Liver (tissue), 9 donors: Measurements from ENCODE around the gene NR4A1. TPM values are rescaled to one million over a fixed set of nuclear protein-coding genes. Genes with fewer than 3 reads are reported as not detected.

Experiments
- DNase-seq: peaks from one replicate; pipeline ENCODE4 v3.0.0-alpha.2; 2017; ENCODE audit warnings: low spot score
- H3K27ac ChIP-seq, 2 donors: one replicate each; pipeline ENCODE4 v1.7.0; 2013; ENCODE audit warnings: inconsistent platforms in 2 of 2, low read length in 2 of 2, control low read depth in 1 of 2, low read depth in 1 of 2, mild to moderate bottlenecking in 1 of 2
- H3K27me3 ChIP-seq, 4 donors: one replicate each; pipeline versions ENCODE4 v1.6.1 to v1.7.0; 2013; ENCODE audit warnings: low read length in 3 of 4, inconsistent platforms in 1 of 4, mild to moderate bottlenecking in 1 of 4, moderate library complexity in 1 of 4; ENCODE audit not compliant: control insufficient read depth in 4 of 4, insufficient read depth in 4 of 4
- H3K36me3 ChIP-seq, 4 donors: one replicate each; pipeline versions ENCODE4 v1.6.1 to v1.7.0; 2013; ENCODE audit warnings: low read length in 3 of 4, mild to moderate bottlenecking in 3 of 4, low read depth in 1 of 4, moderate library complexity in 1 of 4; ENCODE audit not compliant: control insufficient read depth in 4 of 4, insufficient read depth in 3 of 4
- H3K4me1 ChIP-seq, 4 donors: one replicate each; pipeline versions ENCODE4 v1.6.1 to v1.7.0; 2013; ENCODE audit warnings: low read length in 3 of 4, mild to moderate bottlenecking in 3 of 4, moderate library complexity in 1 of 4; ENCODE audit not compliant: control insufficient read depth in 4 of 4, insufficient read depth in 4 of 4
- H3K4me3 ChIP-seq, 3 donors: one replicate each; pipeline versions ENCODE4 v1.6.1 to v1.7.0; 2013; ENCODE audit warnings: low read length in 3 of 3, control low read depth in 1 of 3, low read depth in 1 of 3, mild to moderate bottlenecking in 1 of 3
- H3K9ac ChIP-seq, 2 donors: one replicate each; pipeline ENCODE4 v1.7.0; 2013; ENCODE audit warnings: low read length in 2 of 2, mild to moderate bottlenecking in 2 of 2, moderate library complexity in 2 of 2, control low read depth in 1 of 2, low read depth in 1 of 2
- H3K9me3 ChIP-seq, 4 donors: one replicate each; pipeline versions ENCODE4 v1.6.1 to v1.7.0; 2013; ENCODE audit warnings: low read length in 3 of 4; ENCODE audit not compliant: control insufficient read depth in 4 of 4
- EGR1 ChIP-seq, 2 donors: IDR thresholded peaks; 2 replicates each; pipeline ENCODE4 v1.6.1; 2016 to 2018; ENCODE audit warnings: antibody characterized with exemption in 2 of 2, low read depth in 2 of 2
- FOXA1 ChIP-seq: IDR thresholded peaks from 2 replicates; pipeline ENCODE4 v1.6.1; 2016; ENCODE audit warnings: antibody characterized with exemption
- FOXA2 ChIP-seq: IDR thresholded peaks from 2 replicates; pipeline ENCODE4 v1.6.1; 2016; ENCODE audit warnings: antibody characterized with exemption
- GABPA ChIP-seq, 2 donors: IDR thresholded peaks in 1 of 2; conservative IDR thresholded peaks in 1 of 2; 2 replicates each; pipeline ENCODE4 v1.6.1; 2016; ENCODE audit warnings: antibody characterized with exemption in 2 of 2, mild to moderate bottlenecking in 1 of 2, moderate library complexity in 1 of 2
- HNF4A ChIP-seq, 2 donors: conservative IDR thresholded peaks; 2 replicates each; pipeline ENCODE4 v1.6.1; 2016; ENCODE audit warnings: antibody characterized with exemption in 2 of 2, mild to moderate bottlenecking in 2 of 2
- HNF4G ChIP-seq: IDR thresholded peaks from 2 replicates; pipeline ENCODE4 v1.6.1; 2016; ENCODE audit warnings: antibody characterized with exemption
- JUND ChIP-seq, 2 donors: IDR thresholded peaks; 2 replicates each; pipeline ENCODE4 v1.6.1; 2016; ENCODE audit warnings: antibody characterized with exemption in 2 of 2
- NR2F2 ChIP-seq: IDR thresholded peaks from 2 replicates; pipeline ENCODE4 v1.6.1; 2016; ENCODE audit warnings: antibody characterized with exemption
- RXRA ChIP-seq, 2 donors: IDR thresholded peaks; 2 replicates each; pipeline ENCODE4 v1.6.1; 2017 to 2018; ENCODE audit warnings: antibody characterized with exemption in 2 of 2, mild to moderate bottlenecking in 1 of 2
- SP1 ChIP-seq: IDR thresholded peaks from 2 replicates; pipeline ENCODE4 v1.6.1; 2018; ENCODE audit warnings: antibody characterized with exemption, mild to moderate bottlenecking
- TAF1 ChIP-seq: conservative IDR thresholded peaks from 2 replicates; pipeline ENCODE4 v1.6.1; 2016; ENCODE audit warnings: antibody characterized with exemption, mild to moderate bottlenecking
- YY1 ChIP-seq: IDR thresholded peaks from 2 replicates; pipeline ENCODE4 v1.6.1; 2016; ENCODE audit warnings: antibody characterized with exemption, mild to moderate bottlenecking
- WGBS: extraction: QIAGEN DNeasy Blood & Tissue Kit; methylation state at CpG from one replicate; pipeline ENCODE4 v1.1.7; 2013; 5-methylcytosine and 5-hydroxymethylcytosine counted together
- polyA plus RNA-seq, 2 donors: library from polyadenylated mRNA; stranded (reverse) in 1 of 2; unstranded in 1 of 2; fragments of 200-250 nt in 1 of 2; fragments of >200 nt in 1 of 2; fragmentation: Nextera tagmentation in 1 of 2; extraction: Ambion mirVana in 1 of 2; gene quantifications; one replicate each; pipeline versions ENCODE4 v1.2.1 to v1.2.3, GENCODE V29; 2013 to 2015
- total RNA-seq, 2 donors: library from RNA; depleted of rRNA; stranded (reverse); fragments of >200 nt; gene quantifications; one replicate each; pipeline ENCODE4 v1.2.3, GENCODE V29; 2014
- TF ChIP-seq, protein P1 (sequence below): fragments of 150-350 bp; IDR thresholded peaks from 2 replicates; pipeline ENCODE4 v1.5.1; 2017; ENCODE audit warnings: improper control_type of control experiment, low read depth, low read length; ENCODE audit not compliant: missing input control
- TF ChIP-seq, protein P2 (sequence below): IDR thresholded peaks from 2 replicates; pipeline ENCODE4 v1.6.1; 2016; ENCODE audit warnings: antibody characterized with exemption, mild to moderate bottlenecking
- TF ChIP-seq, protein P3 (sequence below): IDR thresholded peaks from 2 replicates; pipeline ENCODE4 v1.6.1; 2016; ENCODE audit warnings: antibody characterized with exemption
- TF ChIP-seq, protein P4 (sequence below): IDR thresholded peaks from 2 replicates; pipeline ENCODE4 v1.6.1; 2016; ENCODE audit warnings: antibody characterized with exemption
- TF ChIP-seq, protein P5 (sequence below): IDR thresholded peaks from 2 replicates; pipeline ENCODE4 v1.6.1; 2016; ENCODE audit warnings: antibody characterized with exemption
- donor health status: healthy.
- donor health status: healthy.
- donor health status: healthy.
- donor health status: healthy.
- donor health status: healthy.

Gene NR4A1
- total and polyA plus RNA-seq, 4 donors = 0.79 to 5.8 (median 3.4) TPM

DNA sequence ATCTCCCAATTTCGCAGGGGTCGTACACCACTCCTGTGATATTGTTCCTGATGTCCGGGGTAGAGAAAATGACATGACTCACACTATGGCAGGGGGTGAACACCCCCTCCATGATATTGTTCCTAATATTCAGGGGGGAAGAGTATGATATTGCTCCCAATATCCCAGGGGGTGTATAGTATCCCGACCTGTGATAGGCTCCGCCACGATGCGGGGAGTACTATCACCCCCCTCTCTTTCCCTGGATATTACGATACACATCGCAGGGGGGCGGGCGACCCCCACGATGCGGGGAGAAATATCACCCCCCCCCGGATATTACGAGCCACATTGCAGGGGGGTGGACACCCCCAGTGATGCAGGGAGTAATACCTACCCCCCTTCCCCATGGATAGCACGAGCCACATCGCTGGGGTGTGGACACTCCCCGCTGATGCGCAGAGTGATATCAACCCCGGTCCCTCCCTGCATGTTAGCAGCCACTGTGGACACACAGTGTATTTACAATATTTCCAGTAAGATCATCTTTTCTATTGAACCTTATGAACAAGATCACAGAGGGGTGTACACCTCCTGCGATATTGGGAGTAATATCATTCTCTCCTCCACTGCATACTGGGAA is 45.9 kb downstream of the NR4A1 start:
- Histone ChIP-seq H3K9me3 (no peaks in the 10 kb centered on the region), H3K27me3 (no peaks in the 10 kb centered on the region), H3K36me3 (no peaks in the 10 kb centered on the region), H3K4me3 (no peak overlapping the region), H3K27ac (no peak overlapping the region), H3K4me1 (peaks cover 0 to 19% (median 6%) of the 10 kb centered on the region in 4 donors), H3K9ac (no peak overlapping the region)
- 89% methylated on average over 21 of the region's 21 CpGs for WGBS
- DNase-seq = no peak
- TF ChIP-seq SP1 (no peak), EGR1 (IDR thresholded peaks at IDR 0.05; ENCODE audit: low read depth in 2 of 2) (no peak), YY1 (no peak), HNF4G (no peak), FOXA1 (no peak), HNF4A (conservative IDR thresholded peaks at IDR 0.05) (no peak), GABPA (IDR thresholded peaks at IDR 0.05 in 1 of 2, conservative IDR thresholded peaks at IDR 0.05 in 1 of 2) (no peak), TAF1 (no peak), NR2F2 (no peak), FOXA2 (no peak), JUND (IDR thresholded peaks at IDR 0.05) (no peak), RXRA (IDR thresholded peaks at IDR 0.05) (no peak)
- TF ChIP-seq, protein P1, sequence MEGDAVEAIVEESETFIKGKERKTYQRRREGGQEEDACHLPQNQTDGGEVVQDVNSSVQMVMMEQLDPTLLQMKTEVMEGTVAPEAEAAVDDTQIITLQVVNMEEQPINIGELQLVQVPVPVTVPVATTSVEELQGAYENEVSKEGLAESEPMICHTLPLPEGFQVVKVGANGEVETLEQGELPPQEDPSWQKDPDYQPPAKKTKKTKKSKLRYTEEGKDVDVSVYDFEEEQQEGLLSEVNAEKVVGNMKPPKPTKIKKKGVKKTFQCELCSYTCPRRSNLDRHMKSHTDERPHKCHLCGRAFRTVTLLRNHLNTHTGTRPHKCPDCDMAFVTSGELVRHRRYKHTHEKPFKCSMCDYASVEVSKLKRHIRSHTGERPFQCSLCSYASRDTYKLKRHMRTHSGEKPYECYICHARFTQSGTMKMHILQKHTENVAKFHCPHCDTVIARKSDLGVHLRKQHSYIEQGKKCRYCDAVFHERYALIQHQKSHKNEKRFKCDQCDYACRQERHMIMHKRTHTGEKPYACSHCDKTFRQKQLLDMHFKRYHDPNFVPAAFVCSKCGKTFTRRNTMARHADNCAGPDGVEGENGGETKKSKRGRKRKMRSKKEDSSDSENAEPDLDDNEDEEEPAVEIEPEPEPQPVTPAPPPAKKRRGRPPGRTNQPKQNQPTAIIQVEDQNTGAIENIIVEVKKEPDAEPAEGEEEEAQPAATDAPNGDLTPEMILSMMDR = no peak
- TF ChIP-seq, protein P2, sequence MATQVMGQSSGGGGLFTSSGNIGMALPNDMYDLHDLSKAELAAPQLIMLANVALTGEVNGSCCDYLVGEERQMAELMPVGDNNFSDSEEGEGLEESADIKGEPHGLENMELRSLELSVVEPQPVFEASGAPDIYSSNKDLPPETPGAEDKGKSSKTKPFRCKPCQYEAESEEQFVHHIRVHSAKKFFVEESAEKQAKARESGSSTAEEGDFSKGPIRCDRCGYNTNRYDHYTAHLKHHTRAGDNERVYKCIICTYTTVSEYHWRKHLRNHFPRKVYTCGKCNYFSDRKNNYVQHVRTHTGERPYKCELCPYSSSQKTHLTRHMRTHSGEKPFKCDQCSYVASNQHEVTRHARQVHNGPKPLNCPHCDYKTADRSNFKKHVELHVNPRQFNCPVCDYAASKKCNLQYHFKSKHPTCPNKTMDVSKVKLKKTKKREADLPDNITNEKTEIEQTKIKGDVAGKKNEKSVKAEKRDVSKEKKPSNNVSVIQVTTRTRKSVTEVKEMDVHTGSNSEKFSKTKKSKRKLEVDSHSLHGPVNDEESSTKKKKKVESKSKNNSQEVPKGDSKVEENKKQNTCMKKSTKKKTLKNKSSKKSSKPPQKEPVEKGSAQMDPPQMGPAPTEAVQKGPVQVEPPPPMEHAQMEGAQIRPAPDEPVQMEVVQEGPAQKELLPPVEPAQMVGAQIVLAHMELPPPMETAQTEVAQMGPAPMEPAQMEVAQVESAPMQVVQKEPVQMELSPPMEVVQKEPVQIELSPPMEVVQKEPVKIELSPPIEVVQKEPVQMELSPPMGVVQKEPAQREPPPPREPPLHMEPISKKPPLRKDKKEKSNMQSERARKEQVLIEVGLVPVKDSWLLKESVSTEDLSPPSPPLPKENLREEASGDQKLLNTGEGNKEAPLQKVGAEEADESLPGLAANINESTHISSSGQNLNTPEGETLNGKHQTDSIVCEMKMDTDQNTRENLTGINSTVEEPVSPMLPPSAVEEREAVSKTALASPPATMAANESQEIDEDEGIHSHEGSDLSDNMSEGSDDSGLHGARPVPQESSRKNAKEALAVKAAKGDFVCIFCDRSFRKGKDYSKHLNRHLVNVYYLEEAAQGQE = no peak
- TF ChIP-seq, protein P3, sequence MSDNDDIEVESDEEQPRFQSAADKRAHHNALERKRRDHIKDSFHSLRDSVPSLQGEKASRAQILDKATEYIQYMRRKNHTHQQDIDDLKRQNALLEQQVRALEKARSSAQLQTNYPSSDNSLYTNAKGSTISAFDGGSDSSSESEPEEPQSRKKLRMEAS = no peak
- TF ChIP-seq, protein P4, sequence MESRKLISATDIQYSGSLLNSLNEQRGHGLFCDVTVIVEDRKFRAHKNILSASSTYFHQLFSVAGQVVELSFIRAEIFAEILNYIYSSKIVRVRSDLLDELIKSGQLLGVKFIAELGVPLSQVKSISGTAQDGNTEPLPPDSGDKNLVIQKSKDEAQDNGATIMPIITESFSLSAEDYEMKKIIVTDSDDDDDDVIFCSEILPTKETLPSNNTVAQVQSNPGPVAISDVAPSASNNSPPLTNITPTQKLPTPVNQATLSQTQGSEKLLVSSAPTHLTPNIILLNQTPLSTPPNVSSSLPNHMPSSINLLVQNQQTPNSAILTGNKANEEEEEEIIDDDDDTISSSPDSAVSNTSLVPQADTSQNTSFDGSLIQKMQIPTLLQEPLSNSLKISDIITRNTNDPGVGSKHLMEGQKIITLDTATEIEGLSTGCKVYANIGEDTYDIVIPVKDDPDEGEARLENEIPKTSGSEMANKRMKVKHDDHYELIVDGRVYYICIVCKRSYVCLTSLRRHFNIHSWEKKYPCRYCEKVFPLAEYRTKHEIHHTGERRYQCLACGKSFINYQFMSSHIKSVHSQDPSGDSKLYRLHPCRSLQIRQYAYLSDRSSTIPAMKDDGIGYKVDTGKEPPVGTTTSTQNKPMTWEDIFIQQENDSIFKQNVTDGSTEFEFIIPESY = no peak
- TF ChIP-seq, protein P5, sequence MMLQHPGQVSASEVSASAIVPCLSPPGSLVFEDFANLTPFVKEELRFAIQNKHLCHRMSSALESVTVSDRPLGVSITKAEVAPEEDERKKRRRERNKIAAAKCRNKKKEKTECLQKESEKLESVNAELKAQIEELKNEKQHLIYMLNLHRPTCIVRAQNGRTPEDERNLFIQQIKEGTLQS = no peak
